Measurements from ENCODE around the gene MLPH. TPM values are rescaled to one million over a fixed set of nuclear protein-coding genes. Genes with fewer than 3 reads are reported as not detected.

The MLPH gene
- total and polyA plus RNA-seq, 9 of the 15 experiments (the other 6 are each of a cell fraction or from before 2014, with no cell fraction given), result 0.22 TPM; not detected in 8

GRCh38 chr2:237538901-237539300, 51.9 kb downstream of the MLPH start:
- H3K9me1 ChIP-seq (ENCODE audit: control insufficient read depth, insufficient read depth, low read length), result no peaks in the 10 kb centered on the region

More at GRCh38 chr2:237538901-237539300, 51.9 kb downstream of the MLPH start:
- TF ChIP-seq XRCC5 (IDR thresholded peaks at IDR 0.05; ENCODE audit: low read depth, low read length) (no peak), ATF4 (CRISPR knock-in tag; IDR thresholded peaks at IDR 0.05) (no peak), NR1H2 (CRISPR knock-in tag; IDR thresholded peaks at IDR 0.05) (no peak), CSDE1 (IDR thresholded peaks at IDR 0.05) (no peak), MCM3 (IDR thresholded peaks at IDR 0.05) (no peak), ZNF76 (CRISPR knock-in tag; IDR thresholded peaks at IDR 0.05; ENCODE audit: borderline replicate concordance) (no peak), CBX1 (IDR thresholded peaks at IDR 0.05; ENCODE audit: low read depth) (no peak), AFF1 (IDR thresholded peaks at IDR 0.05; ENCODE audit: low read depth in 1 of 2, partially characterized antibody in 2 of 2) (no peak)
- Histone ChIP-seq H3K4me1 (replicated peaks in 1 of 2; ENCODE audit: control insufficient read depth in 2 of 2, insufficient read depth in 2 of 2, low read length in 2 of 2) (no peaks in the 10 kb centered on the region; a peak in 2 of 5 replicates), H3K4me2 (ENCODE audit: insufficient read depth, low read length) (no peak overlapping the region), H2AFZ (ENCODE audit: low read depth, low read length) (no peak overlapping the region), H3K9ac (ENCODE audit: insufficient read depth in 1 of 2, low read depth in 2 of 2, low read length in 2 of 2) (no peak overlapping the region), H3K4me3 (no peak overlapping the region), H3K27ac (ENCODE audit: extremely low read depth, low read depth, low read length) (no peak overlapping the region), H3K27me3 (ENCODE audit: control insufficient read depth in 2 of 2, insufficient read depth in 2 of 2, low read length in 2 of 2) (peaks cover 6 to 63% of the 10 kb centered on the region in 2 experiments; a peak in 3 of 5 replicates), H3K36me3 (ENCODE audit: control insufficient read depth, insufficient read depth, low read length) (no peaks in the 10 kb centered on the region), H3K79me2 (ENCODE audit: control insufficient read depth, insufficient read depth, low read length) (no peaks in the 10 kb centered on the region), H4K20me1 (replicated peaks; ENCODE audit: control insufficient read depth, insufficient read depth, low read length) (no peaks in the 10 kb centered on the region), H3K9me3 (replicated peaks; ENCODE audit: control insufficient read depth, insufficient read depth, low read depth, low read length) (no peaks in the 10 kb centered on the region)
- ChIA-PET CTCF (ENCODE audit: low intra/inter-chr PET ratio) (interaction anchor here (0.6 kb wide), 1 partner anchor 1990 kb away, joined by 3 read pairs; no protein-coding TSS in a partner anchor), POLR2A (interaction anchor here (1.6 kb wide), 1 partner anchor 16 kb away, joined by 3 read pairs; no protein-coding TSS in a partner anchor)
- 3% methylated on average over 10 of the region's 18 CpGs for WGBS (ENCODE audit: insufficient coverage, low coverage, missing lambda C conversion rate)
- intact Hi-C loops (cut with micrococcal nuclease) (no loop called here), in situ Hi-C loops (cut with MboI) (no loop called here)
- no peak for DNase-seq (ENCODE audit: extremely low read depth in 1 of 4, low spot score in 3 of 4)
- no TSS peak for BruUV-seq (replicated peaks)
- no peak for FAIRE-seq
- no peak for ATAC-seq

Data from K562 (cell line).